ENCODE data around the gene LMTK2.
"Not testable (repeated sequence)": the region's sequence is repeated elsewhere in the genome, so short reads cannot be mapped to it uniquely, and the experiment has no call there.

The LMTK2 gene

GRCh38 chr7:98105942-98106544, 619 bp upstream of the LMTK2 start:
- DNase-seq (ENCODE audit: low read depth), result peak; percentile 1

- peak; percentile 12 for DNase-seq (ENCODE audit: low read depth)
Measured at GRCh38 chr7:98107313-98107721, 655 bp downstream of the LMTK2 start.

- DNase-seq (ENCODE audit: low read depth), result no peak
Measured at GRCh38 chr7:98110249-98111022, 3.8 kb downstream of the LMTK2 start.

GRCh38 chr7:98112077-98112476, 5.4 kb downstream of the LMTK2 start:
- no peak for DNase-seq (ENCODE audit: low read depth)

GRCh38 chr7:98115746-98116525, 9.3 kb downstream of the LMTK2 start:
- no peak for DNase-seq (ENCODE audit: low read depth)

GRCh38 chr7:98116656-98117461, 10.2 kb downstream of the LMTK2 start:
- no peak for DNase-seq (ENCODE audit: low read depth)

GRCh38 chr7:98119256-98119918, 12.7 kb downstream of the LMTK2 start:
- DNase-seq (ENCODE audit: low read depth), result no peak

- DNase-seq (ENCODE audit: low read depth), result no peak
Measured at GRCh38 chr7:98120559-98120958, 13.9 kb downstream of the LMTK2 start.

GRCh38 chr7:98121388-98121787, 14.7 kb downstream of the LMTK2 start:
- DNase-seq (ENCODE audit: low read depth), result not testable (repeated sequence)

GRCh38 chr7:98123365-98123696, 16.7 kb downstream of the LMTK2 start:
- DNase-seq (ENCODE audit: low read depth), result no peak

GRCh38 chr7:98125759-98126158, 19.1 kb downstream of the LMTK2 start:
- DNase-seq (ENCODE audit: low read depth), result no peak

- DNase-seq (ENCODE audit: low read depth), result no peak
Measured at GRCh38 chr7:98126311-98127142, 19.9 kb downstream of the LMTK2 start.

GRCh38 chr7:98128346-98128745, 21.7 kb downstream of the LMTK2 start:
- no peak for DNase-seq (ENCODE audit: low read depth)

GRCh38 chr7:98130959-98131358, 24.3 kb downstream of the LMTK2 start:
- no peak for DNase-seq (ENCODE audit: low read depth)

GRCh38 chr7:98133181-98133580, 26.5 kb downstream of the LMTK2 start:
- DNase-seq (ENCODE audit: low read depth), result no peak

- DNase-seq (ENCODE audit: low read depth), result no peak
Measured at GRCh38 chr7:98133621-98134303, 27.1 kb downstream of the LMTK2 start.

- no peak for DNase-seq (ENCODE audit: low read depth)
Measured at GRCh38 chr7:98134420-98135228, 28.0 kb downstream of the LMTK2 start.

GRCh38 chr7:98135984-98136383, 29.3 kb downstream of the LMTK2 start:
- no peak for DNase-seq (ENCODE audit: low read depth)

- DNase-seq (ENCODE audit: low read depth), result no peak
Measured at GRCh38 chr7:98136423-98136822, 29.8 kb downstream of the LMTK2 start.

All from T-helper 22 cell (primary cell).